ENCODE data around the gene SEC14L5.
"Not testable (repeated sequence)": the region's sequence is repeated elsewhere in the genome, so short reads cannot be mapped to it uniquely, and the experiment has no call there.

The SEC14L5 gene

GRCh38 chr16:4958510-4959438 is 644 bp downstream of the SEC14L5 start:
- Histone ChIP-seq H3K9me3 (ENCODE audit: insufficient read depth, low read depth, low read length) (no peaks in the 10 kb centered on the region), H3K36me3 (ENCODE audit: insufficient read depth, low read length) (no peaks in the 10 kb centered on the region), H3K4me3 (ENCODE audit: low read length) (peak overlapping the region; percentile 48), H3K27ac (ENCODE audit: low read depth, low read length) (no peak overlapping the region), H3K4me1 (ENCODE audit: insufficient read depth, low read length) (peaks cover 9% of the 10 kb centered on the region; the same call in 1 of the 2 replicates), H3K9ac (ENCODE audit: low read depth, low read length) (no peak overlapping the region), H3K27me3 (ENCODE audit: insufficient read depth, low read length) (no peaks in the 10 kb centered on the region)
- WGBS = 74% methylated on average over 29 of the region's 29 CpGs

DNA sequence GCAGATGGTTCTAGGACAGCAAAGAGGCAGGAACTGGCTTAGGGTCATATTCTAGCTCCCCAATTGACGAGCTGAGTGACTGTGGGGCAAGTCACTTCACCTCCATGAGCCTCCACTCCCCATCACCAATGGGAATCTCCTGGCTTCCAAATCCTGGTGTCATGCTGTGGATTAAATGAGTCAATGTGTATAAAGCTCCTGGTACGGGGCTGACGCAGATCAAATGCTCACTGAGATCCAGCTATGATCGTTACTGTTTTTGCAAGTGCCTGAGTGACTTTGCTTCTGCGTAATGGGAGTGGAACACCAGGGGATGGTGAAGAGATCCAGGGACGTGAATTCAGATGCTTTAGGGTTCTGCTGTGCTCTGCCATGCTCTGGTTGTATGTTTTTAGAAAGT is 2.4 kb downstream of the SEC14L5 start:
- no peaks in the 10 kb centered on the region for H3K27me3 ChIP-seq (ENCODE audit: insufficient read depth, low read length)
- no peak overlapping the region for H3K4me3 ChIP-seq (ENCODE audit: low read length)
- H3K27ac ChIP-seq (ENCODE audit: low read depth, low read length) = no peak overlapping the region
- H3K9ac ChIP-seq (ENCODE audit: low read depth, low read length) = no peak overlapping the region
- WGBS = 89% methylated on average over 6 of the region's 6 CpGs
- H3K9me3 ChIP-seq (ENCODE audit: insufficient read depth, low read depth, low read length) = no peaks in the 10 kb centered on the region
- H3K36me3 ChIP-seq (ENCODE audit: insufficient read depth, low read length) = no peaks in the 10 kb centered on the region
- peaks cover 9% of the 10 kb centered on the region; the same call in 1 of the 2 replicates for H3K4me1 ChIP-seq (ENCODE audit: insufficient read depth, low read length)

DNA sequence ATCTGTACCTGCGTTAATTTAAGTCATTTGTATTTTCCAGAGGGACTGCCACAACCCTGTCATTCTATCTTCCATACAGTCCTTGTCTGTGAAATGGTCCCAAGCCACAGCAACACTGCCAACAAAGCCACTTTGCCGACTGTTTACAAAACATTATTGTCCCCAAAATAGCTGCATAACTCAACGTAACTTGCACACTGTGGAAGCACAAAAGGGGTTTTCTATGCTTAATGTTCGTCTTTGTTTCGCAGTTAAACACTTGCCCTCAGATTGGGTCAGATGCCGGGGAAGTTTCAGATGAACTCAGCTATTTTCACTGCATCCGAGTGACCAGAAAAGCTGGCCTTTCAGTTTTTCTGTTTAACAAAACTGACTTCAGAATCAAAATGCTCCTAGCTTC is 4.6 kb downstream of the SEC14L5 start:
- no peak overlapping the region for H3K4me3 ChIP-seq (ENCODE audit: low read length)
- peak overlapping the region; percentile 9; the same call in 1 of the 2 replicates for H3K9ac ChIP-seq (ENCODE audit: low read depth, low read length)
- no peaks in the 10 kb centered on the region for H3K27me3 ChIP-seq (ENCODE audit: insufficient read depth, low read length)
- H3K27ac ChIP-seq (ENCODE audit: low read depth, low read length) = no peak overlapping the region; the same call in 1 of the 2 replicates
- no peaks in the 10 kb centered on the region for H3K9me3 ChIP-seq (ENCODE audit: insufficient read depth, low read depth, low read length)
- WGBS = 78% methylated on average over 7 of the region's 7 CpGs
- H3K36me3 ChIP-seq (ENCODE audit: insufficient read depth, low read length) = no peaks in the 10 kb centered on the region
- peaks cover 9% of the 10 kb centered on the region; the same call in 1 of the 2 replicates for H3K4me1 ChIP-seq (ENCODE audit: insufficient read depth, low read length)

DNA sequence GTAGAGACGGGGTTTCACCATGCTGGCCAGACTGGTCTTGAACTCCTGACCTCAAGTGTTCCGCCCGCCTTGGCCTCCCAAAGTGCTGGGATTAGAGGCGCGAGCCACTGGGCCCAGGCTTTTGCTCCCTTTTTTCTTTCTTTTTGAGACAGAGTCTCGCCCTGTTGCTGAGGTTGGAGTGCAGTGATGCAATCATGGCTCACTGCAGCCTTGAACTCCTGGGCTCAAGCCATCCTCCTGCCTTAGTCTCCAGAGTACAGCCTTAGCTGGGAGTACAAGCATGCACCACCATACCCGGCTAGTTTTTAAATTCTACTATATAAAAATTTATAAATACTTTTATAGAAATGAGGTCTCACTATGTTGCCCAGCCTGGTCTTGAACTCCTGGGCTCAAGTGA is 5.4 kb downstream of the SEC14L5 start:
- H3K9me3 ChIP-seq (ENCODE audit: insufficient read depth, low read depth, low read length); H3K4me3 ChIP-seq (ENCODE audit: low read length); H3K9ac ChIP-seq (ENCODE audit: low read depth, low read length); H3K27ac ChIP-seq (ENCODE audit: low read depth, low read length); H3K4me1 ChIP-seq (ENCODE audit: insufficient read depth, low read length); H3K36me3 ChIP-seq (ENCODE audit: insufficient read depth, low read length); H3K27me3 ChIP-seq (ENCODE audit: insufficient read depth, low read length): not testable (repeated sequence)
- WGBS = 92% methylated on average over 6 of the region's 7 CpGs

GRCh38 chr16:4966736-4967453 is 8.8 kb downstream of the SEC14L5 start:
- no peak overlapping the region for H3K27ac ChIP-seq (ENCODE audit: low read depth, low read length)
- 80% methylated on average over 10 of the region's 10 CpGs for WGBS
- H3K4me3 ChIP-seq (ENCODE audit: low read length) = no peak overlapping the region
- no peaks in the 10 kb centered on the region for H3K27me3 ChIP-seq (ENCODE audit: insufficient read depth, low read length)
- no peak overlapping the region for H3K9ac ChIP-seq (ENCODE audit: low read depth, low read length)
- peaks cover 27% of the 10 kb centered on the region for H3K4me1 ChIP-seq (ENCODE audit: insufficient read depth, low read length)
- H3K9me3 ChIP-seq (ENCODE audit: insufficient read depth, low read depth, low read length) = no peaks in the 10 kb centered on the region
- H3K36me3 ChIP-seq (ENCODE audit: insufficient read depth, low read length) = no peaks in the 10 kb centered on the region

- not testable (repeated sequence) for H3K4me3 ChIP-seq (ENCODE audit: low read length); H3K9me3 ChIP-seq (ENCODE audit: insufficient read depth, low read depth, low read length); H3K27me3 ChIP-seq (ENCODE audit: insufficient read depth, low read length); H3K36me3 ChIP-seq (ENCODE audit: insufficient read depth, low read length)
- Histone ChIP-seq H3K9ac (ENCODE audit: low read depth, low read length) (peak overlapping the region; percentile 31; the same call in 1 of the 2 replicates), H3K4me1 (ENCODE audit: insufficient read depth, low read length) (peaks cover 22% of the 10 kb centered on the region), H3K27ac (ENCODE audit: low read depth, low read length) (peak overlapping the region; percentile 79; the same call in 1 of the 2 replicates)
- 87% methylated on average over 12 of the region's 12 CpGs for whole genome bisulfite sequencing
These were observed 10.1 kb downstream of the SEC14L5 start for GRCh38 chr16:4968278-4968677.

GRCh38 chr16:4968879-4969483 is 10.9 kb downstream of the SEC14L5 start:
- H3K4me3 ChIP-seq (ENCODE audit: low read length) = no peak overlapping the region; the same call in 1 of the 2 replicates
- H3K36me3 ChIP-seq (ENCODE audit: insufficient read depth, low read length) = no peaks in the 10 kb centered on the region
- 54% methylated on average over 13 of the region's 13 CpGs for WGBS
- H3K9ac ChIP-seq (ENCODE audit: low read depth, low read length) = peak overlapping the region; percentile 31
- no peaks in the 10 kb centered on the region for H3K27me3 ChIP-seq (ENCODE audit: insufficient read depth, low read length)
- peak overlapping the region; percentile 79; the same call in 1 of the 2 replicates for H3K27ac ChIP-seq (ENCODE audit: low read depth, low read length)
- peaks cover 22% of the 10 kb centered on the region for H3K4me1 ChIP-seq (ENCODE audit: insufficient read depth, low read length)
- no peaks in the 10 kb centered on the region for H3K9me3 ChIP-seq (ENCODE audit: insufficient read depth, low read depth, low read length)

GRCh38 chr16:4970010-4970409 is 11.9 kb downstream of the SEC14L5 start:
- peak overlapping the region; percentile 14; the same call in 1 of the 2 replicates for H3K9ac ChIP-seq (ENCODE audit: low read depth, low read length)
- WGBS = 51% methylated on average over 3 of the region's 3 CpGs
- no peaks in the 10 kb centered on the region for H3K36me3 ChIP-seq (ENCODE audit: insufficient read depth, low read length)
- H3K27me3 ChIP-seq (ENCODE audit: insufficient read depth, low read length) = no peaks in the 10 kb centered on the region
- H3K9me3 ChIP-seq (ENCODE audit: insufficient read depth, low read depth, low read length) = no peaks in the 10 kb centered on the region
- no peak overlapping the region for H3K4me3 ChIP-seq (ENCODE audit: low read length)
- H3K27ac ChIP-seq (ENCODE audit: low read depth, low read length) = peak overlapping the region; percentile 9; the same call in 1 of the 2 replicates
- peaks cover 22% of the 10 kb centered on the region for H3K4me1 ChIP-seq (ENCODE audit: insufficient read depth, low read length)

DNA sequence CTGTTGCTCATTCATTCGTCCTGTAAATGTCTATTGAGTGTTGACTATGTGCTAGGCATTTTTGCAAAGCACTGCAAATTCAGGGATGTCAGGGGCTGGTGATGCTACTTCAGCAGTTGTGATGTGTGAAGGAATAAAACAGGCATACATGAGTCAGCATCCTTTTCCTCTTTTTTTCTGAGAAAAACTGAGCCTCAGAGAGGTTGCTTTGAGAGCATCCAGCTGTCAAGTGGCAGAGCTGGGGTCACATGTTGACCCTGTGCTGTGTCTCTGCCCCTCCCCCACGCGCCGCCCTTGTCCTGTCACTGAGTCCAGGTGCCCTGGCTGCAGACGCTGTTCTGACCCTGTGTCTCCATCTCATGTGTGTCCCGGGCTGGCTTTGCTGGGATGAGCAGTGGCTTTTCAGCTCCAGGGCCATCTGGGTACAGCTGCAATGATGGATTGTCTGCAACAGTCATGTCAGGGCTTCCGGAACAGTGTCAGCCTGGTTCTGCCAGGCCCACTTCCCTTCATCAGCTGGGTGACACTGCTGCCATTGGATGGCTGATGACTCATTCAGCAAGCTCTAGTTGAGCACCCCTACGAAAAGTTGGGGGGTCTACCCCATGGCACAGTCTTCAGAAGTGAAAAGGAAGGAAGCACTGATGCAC is 14.9 kb downstream of the SEC14L5 start:
- Histone ChIP-seq H3K27me3 (ENCODE audit: insufficient read depth, low read length) (no peaks in the 10 kb centered on the region), H3K9me3 (ENCODE audit: insufficient read depth, low read depth, low read length) (no peaks in the 10 kb centered on the region), H3K4me1 (ENCODE audit: insufficient read depth, low read length) (peaks cover 22% of the 10 kb centered on the region), H3K4me3 (ENCODE audit: low read length) (no peak overlapping the region), H3K36me3 (ENCODE audit: insufficient read depth, low read length) (no peaks in the 10 kb centered on the region), H3K9ac (ENCODE audit: low read depth, low read length) (no peak overlapping the region), H3K27ac (ENCODE audit: low read depth, low read length) (no peak overlapping the region)
- 48% methylated on average over 8 of the region's 8 CpGs for WGBS

DNA sequence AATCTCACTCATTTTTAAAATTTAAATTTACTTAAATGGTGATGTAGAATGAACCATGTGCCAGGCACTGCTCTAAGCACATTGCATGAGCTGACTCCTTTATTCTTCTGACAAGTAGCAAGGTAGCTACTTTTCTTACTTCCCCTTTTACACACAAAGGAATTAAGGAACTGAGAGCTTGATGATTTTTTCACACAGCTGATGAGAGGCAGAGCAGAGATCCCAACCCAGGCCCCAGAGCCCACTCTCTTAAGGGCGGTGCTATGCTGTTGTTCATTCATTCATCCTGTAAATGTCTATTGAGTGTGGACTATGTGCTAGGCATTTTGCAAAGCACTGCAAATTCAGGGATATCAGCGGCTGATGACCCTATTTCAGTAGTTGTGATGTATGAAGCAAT is 17.9 kb downstream of the SEC14L5 start:
- no peak overlapping the region for H3K4me3 ChIP-seq (ENCODE audit: low read length)
- H3K9me3 ChIP-seq (ENCODE audit: insufficient read depth, low read depth, low read length) = no peaks in the 10 kb centered on the region
- 89% methylated on average over 2 of the region's 2 CpGs for WGBS
- H3K9ac ChIP-seq (ENCODE audit: low read depth, low read length) = no peak overlapping the region
- H3K4me1 ChIP-seq (ENCODE audit: insufficient read depth, low read length) = no peaks in the 10 kb centered on the region
- H3K27me3 ChIP-seq (ENCODE audit: insufficient read depth, low read length) = no peaks in the 10 kb centered on the region
- H3K36me3 ChIP-seq (ENCODE audit: insufficient read depth, low read length) = no peaks in the 10 kb centered on the region
- H3K27ac ChIP-seq (ENCODE audit: low read depth, low read length) = no peak overlapping the region

Data from HUES64 (cell line).